ENCODE data around the gene RO60. TPM values are rescaled to one million over a fixed set of nuclear protein-coding genes. Genes with fewer than 3 reads are reported as not detected.
A peak's percentile ranks its signal among the peaks of the same experiment; 100 is the strongest.
"Not testable (repeated sequence)": the region's sequence is repeated elsewhere in the genome, so short reads cannot be mapped to it uniquely, and the experiment has no call there.

The RO60 gene
- 57.3 and 88.1 TPM in 2 replicates for total RNA-seq (2014; rRNA removed; shearing (Covaris generic))

- peak; percentile 99 for DNase-seq (ENCODE audit: low read depth)
These were observed at the start of gene RO60, which contains the start of gene UCHL5 for GRCh38 chr1:193059282-193060114. Gene RO60, plus strand, starts transcription at chr1:193059612. Its CDS starts 9,443 bp downstream, at chr1:193069055. Gene UCHL5, minus strand, starts transcription at chr1:193059360. Its CDS starts 100 bp downstream, at chr1:193059260.

DNA sequence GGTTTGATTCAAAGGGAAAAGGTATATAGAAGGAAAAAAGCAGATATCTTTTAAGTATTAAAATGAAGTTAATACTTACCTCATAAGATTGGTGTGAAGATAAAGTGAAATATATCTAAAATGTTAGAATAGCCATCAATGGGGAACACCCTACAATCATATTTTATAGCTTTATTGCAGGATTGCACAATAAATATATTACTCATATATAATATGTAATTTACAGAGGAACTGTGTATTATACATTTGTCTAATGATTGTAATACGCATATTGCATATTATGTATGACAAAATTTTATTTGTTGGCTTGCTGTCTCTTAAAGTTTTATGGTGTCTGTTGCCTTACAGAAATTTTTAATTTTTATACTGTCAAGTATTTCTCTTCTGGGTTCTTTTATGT lies 48.0 kb upstream of the RO60 start:
- no peak for DNase-seq (ENCODE audit: low read depth)

GRCh38 chr1:193013005-193013404 lies 46.4 kb upstream of the RO60 start:
- no peak for DNase-seq (ENCODE audit: low read depth)

DNA sequence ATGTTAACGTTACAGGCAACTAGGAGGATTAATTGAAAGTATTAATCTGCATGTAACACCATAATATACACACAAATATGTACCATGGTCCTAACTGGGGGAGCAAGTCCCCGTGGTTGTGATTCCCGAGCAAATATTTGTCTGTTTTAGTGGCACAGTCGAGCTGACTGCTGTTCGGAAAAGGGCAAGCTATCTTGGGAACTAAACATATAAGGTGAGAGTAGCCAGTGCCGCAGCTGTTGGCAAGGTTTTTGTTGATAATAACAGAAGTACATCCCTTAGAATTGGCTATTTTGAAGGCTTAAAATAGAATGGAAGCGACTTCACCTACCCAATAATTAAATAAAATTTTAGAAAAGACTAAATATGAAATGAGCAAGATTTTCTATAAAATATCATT lies 45.7 kb upstream of the RO60 start:
- DNase-seq (ENCODE audit: low read depth) = no peak

DNA sequence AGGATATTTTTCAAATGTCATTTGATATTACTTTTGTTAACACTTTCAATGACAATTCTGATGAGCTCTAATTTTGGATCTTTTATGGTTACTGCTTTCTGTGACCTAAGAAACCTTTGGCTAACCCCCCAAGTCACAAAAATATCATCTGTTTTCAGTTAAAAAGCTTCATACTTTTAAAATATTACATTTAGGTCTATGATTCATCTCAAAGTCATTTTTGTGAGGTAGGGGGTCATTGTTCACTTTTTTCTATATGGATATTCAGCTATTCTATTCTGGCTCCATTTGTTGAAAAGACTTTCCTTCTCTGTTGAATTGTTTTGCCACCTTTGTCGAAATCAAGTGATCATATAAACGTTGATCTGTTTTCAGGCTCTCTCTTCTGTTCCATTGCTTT lies 45.0 kb upstream of the RO60 start:
- DNase-seq (ENCODE audit: low read depth) = no peak

DNA sequence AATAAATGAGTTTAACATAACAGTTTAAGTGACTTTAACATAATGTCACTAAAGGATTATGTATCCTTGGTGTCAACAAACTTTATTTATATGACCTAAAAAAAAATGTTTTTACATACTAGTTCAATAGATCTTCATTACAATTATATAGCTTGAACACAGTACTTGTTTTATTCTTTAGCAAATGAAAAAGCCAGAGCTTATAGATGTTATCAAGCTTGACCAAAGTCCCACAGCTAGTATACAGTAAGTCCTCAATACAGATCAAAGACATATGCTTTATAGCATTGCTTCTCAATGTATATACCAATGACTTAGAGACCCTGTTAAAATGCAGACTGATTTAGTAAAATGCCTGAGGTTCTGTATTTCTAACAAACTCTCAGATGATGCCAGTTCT lies 42.6 kb upstream of the RO60 start:
- DNase-seq (ENCODE audit: low read depth) = no peak

GRCh38 chr1:193019442-193020026 lies 39.9 kb upstream of the RO60 start:
- DNase-seq (ENCODE audit: low read depth) = peak; percentile 65

GRCh38 chr1:193025218-193025617 lies 34.2 kb upstream of the RO60 start:
- DNase-seq (ENCODE audit: low read depth) = no peak

DNA sequence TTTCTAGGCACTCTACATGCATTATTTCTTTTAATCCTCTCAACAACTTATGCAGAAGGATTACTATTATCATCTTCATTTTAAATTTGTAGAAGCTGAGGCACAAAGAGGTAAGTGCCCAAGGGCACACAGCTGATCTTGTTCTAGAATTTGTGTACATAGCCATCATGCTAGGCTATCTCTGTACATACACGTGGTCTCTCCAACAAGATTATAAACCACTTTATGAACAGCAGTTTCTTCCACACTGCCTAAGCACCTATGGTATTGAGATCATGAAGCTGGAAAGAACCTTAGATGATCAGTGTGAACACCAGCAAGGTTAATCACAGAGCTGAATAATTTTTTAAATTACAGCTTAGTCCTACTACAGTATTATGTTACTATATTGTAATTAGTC lies 29.1 kb upstream of the RO60 start:
- no peak for DNase-seq (ENCODE audit: low read depth)

DNA sequence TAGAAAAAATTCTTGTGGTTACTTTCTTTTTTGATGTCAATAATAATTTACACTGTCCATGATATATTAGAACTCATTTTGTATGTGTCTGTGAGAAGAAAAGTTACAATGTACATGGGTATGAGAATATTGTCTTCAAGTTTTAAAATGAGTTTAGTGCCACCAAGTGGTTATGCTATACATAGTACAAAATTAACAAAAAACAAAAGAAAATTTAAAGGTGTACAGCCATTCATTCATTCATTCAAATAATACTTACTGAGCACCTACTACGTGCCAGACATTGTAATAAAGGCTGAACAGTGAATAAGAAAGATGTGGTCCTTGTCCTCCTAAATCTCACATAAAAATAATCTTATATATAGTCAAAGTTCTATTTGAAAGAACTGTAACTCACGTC lies 28.0 kb upstream of the RO60 start:
- peak; percentile 10 for DNase-seq (ENCODE audit: low read depth)

DNA sequence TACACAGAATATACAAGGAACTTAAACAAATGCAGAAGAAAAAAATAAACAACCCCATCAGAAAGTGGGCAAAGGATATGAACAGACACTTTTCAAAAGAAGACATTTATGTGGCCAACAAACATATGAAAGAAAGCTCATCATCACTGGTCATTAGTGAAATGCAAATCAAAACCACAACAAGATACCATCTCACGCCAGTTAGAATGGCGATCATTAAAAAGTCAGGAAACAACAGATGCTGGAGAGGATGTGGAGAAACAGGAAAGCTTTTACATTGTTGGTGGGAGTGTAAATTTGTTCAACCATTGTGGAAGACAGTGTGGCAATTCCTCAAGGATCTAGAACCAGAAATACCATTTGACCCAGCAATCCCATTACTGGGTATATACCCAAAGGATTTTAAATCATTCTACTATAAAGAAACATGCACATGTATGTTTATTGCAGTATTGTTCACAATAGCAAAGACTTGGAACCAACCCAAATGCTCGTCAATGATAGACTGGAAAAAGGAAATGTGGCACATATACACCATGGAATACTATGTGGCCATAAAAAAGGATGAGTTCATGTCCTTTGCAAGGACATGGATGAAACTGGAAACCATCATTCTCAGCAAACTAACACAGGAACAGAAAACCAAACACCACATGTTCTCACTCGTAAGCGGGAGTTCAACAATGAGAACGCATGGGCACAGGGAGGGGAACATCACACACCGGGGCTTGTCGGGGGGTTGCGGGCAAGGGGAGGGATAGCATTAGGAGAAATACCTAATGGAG lies 26.6 kb upstream of the RO60 start:
- DNase-seq (ENCODE audit: low read depth) = not testable (repeated sequence)

- DNase-seq (ENCODE audit: low read depth) = no peak
These were observed 25.8 kb upstream of the RO60 start for GRCh38 chr1:193033610-193034009.

DNA sequence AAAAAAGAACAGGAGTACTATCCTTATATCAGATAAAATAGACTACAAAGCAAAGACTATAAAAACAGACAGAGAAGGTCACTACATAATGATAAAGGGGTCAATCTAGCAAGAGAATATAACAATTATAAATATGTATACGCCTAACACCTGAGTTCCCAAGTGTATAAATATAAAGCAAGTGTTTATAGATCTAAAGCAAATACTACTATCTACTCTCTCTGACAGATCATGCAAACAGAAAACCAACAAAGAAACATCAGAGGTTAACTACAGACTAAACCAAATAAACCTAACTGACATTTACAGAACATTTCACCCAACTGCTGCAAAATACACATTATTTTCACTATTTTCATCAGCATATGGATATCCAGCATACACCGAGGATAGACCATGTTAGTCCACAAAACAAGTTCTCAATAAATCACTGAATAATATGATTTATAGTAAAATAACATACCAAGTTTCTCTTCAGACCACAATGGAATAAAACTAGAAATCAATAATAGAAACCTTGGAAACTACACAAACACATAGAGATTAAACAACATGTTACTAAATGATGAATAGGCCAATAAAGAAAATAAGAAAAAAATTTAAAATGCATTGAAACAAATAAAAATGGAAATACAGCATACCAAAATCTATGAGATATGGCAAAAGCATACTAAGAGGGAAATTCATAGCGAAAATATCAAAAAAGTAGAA lies 22.9 kb upstream of the RO60 start:
- DNase-seq (ENCODE audit: low read depth) = no peak

DNA sequence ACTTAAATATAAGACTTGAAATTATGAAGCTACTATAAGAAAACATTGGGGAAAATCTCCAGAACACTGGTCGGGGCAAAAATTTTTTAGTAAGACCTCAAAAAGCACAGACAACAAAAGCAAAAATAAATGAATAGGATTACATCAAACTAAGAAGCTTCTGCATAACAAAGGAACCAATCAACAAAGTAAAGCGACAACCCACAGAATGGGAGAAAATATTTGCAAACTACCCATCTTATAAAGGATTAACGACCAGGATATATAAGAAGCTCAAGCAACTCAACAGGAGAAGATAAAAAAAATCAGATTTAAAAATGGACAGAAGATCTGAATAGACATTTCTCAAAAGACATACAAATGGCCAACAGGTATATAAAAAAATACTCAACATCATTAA lies 19.4 kb upstream of the RO60 start:
- no peak for DNase-seq (ENCODE audit: low read depth)

- no peak for DNase-seq (ENCODE audit: low read depth)
These were observed 16.4 kb upstream of the RO60 start for GRCh38 chr1:193042766-193043691.

DNA sequence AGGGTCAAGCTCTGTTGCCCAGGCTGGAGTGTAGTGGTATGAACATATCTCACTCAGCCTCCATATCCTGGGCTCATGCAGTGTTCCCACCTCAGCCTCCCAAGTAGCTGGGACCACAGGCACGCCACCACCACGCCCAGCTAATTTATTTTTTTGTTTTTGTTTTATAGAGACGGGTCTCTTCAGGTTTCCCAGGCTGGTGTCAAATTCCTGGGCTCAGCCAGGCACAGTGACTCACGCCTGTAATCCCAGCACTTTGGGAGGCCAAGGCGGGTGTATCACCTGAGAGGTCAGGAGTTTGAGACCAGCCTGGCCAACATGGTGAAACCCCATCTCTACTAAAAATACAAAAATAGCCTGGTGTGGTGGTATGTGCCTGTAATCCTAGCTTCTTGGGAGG lies 10.5 kb upstream of the RO60 start:
- peak; percentile 31 for DNase-seq (ENCODE audit: low read depth)

- DNase-seq (ENCODE audit: low read depth) = no peak
These were observed 5.2 kb upstream of the RO60 start for GRCh38 chr1:193054169-193054675.

- DNase-seq (ENCODE audit: low read depth) = peak; percentile 51
These were observed 707 bp upstream of the RO60 start for GRCh38 chr1:193058529-193059281.

GRCh38 chr1:193060115-193060403 lies 647 bp downstream of the RO60 start:
- DNase-seq (ENCODE audit: low read depth) = no peak

GRCh38 chr1:193060406-193060805 lies 994 bp downstream of the RO60 start:
- peak; percentile 10 for DNase-seq (ENCODE audit: low read depth)

All from M059J (cell line).